GM21381 (cell line): ENCODE data around the gene ZCCHC12.

ENCODE experiments used
- ATAC-seq: cut with Tn5 transposase; IDR thresholded peaks from one replicate; pipeline ENCODE4 v1.9.1; 2021; ENCODE audit warnings: mild to moderate bottlenecking, moderate library complexity; ENCODE audit not compliant: unreplicated experiment

Gene ZCCHC12

GRCh38 chrX:118867251-118867650 is 43.6 kb downstream of the ZCCHC12 start:
- no peak for ATAC-seq

DNA sequence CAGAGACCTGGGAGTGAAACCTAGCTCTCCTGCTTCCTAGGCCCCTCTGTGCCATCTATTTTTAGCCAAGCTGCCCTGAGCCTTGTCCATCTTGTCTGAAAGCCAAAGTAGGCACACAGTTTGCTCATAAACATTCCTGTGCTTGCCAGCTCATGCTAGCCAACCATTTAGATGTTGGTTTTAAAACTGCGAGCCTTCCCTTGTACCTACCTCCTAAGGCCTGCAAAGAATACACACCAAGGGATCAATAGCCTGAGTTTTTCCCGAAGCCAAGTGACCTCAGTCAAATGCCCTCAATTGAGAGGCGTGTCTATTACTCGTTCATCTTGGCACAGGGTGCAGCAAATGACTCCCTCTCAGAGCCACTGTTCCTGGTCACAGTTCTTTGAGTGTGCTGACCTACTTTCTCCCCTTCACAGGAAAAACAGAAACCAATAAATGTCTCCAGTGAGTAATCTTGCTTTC is 48.5 kb downstream of the ZCCHC12 start:
- no peak for ATAC-seq
